ENCODE data around the gene CHRM1.
"Not testable (repeated sequence)": the region's sequence is repeated elsewhere in the genome, so short reads cannot be mapped to it uniquely, and the experiment has no call there.

Gene CHRM1

GRCh38 chr11:62863687-62864335 is 57.4 kb downstream of the CHRM1 start:
- no peak for DNase-seq

DNA sequence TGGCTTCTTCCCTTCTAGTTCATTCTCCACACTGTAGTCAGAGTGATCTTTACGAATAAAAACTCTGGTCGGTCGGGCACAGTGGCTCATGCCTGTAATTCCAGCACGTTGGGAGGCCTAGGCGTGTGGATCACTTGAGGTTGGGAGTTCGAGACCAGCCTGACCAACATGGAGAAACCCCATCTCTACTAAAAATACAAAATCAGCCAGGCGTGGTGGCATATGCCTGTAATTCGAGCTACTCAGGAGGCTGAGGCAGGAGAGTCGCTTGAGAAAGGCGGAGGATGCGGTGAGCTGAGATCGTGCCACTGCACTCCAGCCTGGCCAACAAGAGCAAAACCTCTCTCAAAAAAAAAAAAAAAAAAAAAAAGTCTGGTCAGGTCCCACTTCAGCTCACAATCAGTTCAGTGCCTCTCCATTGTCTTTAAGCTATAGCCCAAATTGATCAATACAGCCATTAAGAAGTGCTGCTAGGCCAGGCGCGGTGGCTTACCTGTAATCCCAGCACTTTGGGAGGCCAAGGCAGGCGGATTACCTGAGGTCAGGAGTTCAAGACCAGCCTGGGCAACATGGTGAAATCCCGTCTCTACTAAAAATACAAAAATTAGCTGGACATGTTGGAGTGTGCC is 59.5 kb downstream of the CHRM1 start:
- not testable (repeated sequence) for DNase-seq

- DNase-seq, result no peak
These were observed 60.2 kb downstream of the CHRM1 start for GRCh38 chr11:62860835-62861563.

- DNase-seq, result not testable (repeated sequence)
These were observed 61.9 kb downstream of the CHRM1 start for GRCh38 chr11:62859281-62859703.

Data from T1000 (cell line).